Neural progenitor cell (in vitro differentiated cells): Measurements from ENCODE around the gene CHST14.

Source experiments
- EZH2phosphoT487 ChIP-seq: fragments of 200-600 bp; sonication (generic); IDR thresholded peaks from 2 replicates; pipeline ENCODE4 v1.6.1; 2017; ENCODE audit warnings: antibody characterized with exemption
- TF ChIP-seq, protein P1 (sequence below): fragments of 200-600 bp; sonication (generic); IDR thresholded peaks from 2 replicates; pipeline ENCODE4 v1.5.1; 2017; ENCODE audit warnings: antibody characterized with exemption, mild to moderate bottlenecking

DNA sequence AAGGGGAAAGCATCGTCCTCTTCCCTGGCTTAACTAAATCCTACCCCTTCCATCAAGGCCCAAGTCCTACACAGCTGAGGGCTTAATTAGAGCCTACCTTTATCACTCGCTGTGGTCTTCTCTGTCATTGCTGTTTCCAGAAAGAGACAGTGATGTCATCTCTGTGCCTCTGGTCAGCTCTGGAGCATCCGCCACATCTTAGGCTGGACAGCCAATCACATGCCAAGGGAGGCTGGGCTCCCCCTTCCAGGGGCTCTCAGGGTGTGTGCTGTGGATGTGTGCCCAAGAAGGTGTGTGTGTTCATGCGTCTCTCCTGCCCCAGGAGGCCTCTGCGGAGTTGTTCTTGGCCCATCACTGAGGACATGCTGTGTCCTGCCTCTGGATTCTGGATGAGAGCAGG, 42.8 kb downstream of the CHST14 start:
- TF ChIP-seq, protein P1, sequence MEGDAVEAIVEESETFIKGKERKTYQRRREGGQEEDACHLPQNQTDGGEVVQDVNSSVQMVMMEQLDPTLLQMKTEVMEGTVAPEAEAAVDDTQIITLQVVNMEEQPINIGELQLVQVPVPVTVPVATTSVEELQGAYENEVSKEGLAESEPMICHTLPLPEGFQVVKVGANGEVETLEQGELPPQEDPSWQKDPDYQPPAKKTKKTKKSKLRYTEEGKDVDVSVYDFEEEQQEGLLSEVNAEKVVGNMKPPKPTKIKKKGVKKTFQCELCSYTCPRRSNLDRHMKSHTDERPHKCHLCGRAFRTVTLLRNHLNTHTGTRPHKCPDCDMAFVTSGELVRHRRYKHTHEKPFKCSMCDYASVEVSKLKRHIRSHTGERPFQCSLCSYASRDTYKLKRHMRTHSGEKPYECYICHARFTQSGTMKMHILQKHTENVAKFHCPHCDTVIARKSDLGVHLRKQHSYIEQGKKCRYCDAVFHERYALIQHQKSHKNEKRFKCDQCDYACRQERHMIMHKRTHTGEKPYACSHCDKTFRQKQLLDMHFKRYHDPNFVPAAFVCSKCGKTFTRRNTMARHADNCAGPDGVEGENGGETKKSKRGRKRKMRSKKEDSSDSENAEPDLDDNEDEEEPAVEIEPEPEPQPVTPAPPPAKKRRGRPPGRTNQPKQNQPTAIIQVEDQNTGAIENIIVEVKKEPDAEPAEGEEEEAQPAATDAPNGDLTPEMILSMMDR = no peak
- TF ChIP-seq EZH2phosphoT487 = no peak
